ENCODE measurements around the gene ZNF99. TPM values are rescaled to one million over a fixed set of nuclear protein-coding genes. Genes with fewer than 3 reads are reported as not detected.

Gene ZNF99
- under 1 TPM in 1 of 2 donors, not detected in 1; 0.41 TPM for total RNA-seq

DNA sequence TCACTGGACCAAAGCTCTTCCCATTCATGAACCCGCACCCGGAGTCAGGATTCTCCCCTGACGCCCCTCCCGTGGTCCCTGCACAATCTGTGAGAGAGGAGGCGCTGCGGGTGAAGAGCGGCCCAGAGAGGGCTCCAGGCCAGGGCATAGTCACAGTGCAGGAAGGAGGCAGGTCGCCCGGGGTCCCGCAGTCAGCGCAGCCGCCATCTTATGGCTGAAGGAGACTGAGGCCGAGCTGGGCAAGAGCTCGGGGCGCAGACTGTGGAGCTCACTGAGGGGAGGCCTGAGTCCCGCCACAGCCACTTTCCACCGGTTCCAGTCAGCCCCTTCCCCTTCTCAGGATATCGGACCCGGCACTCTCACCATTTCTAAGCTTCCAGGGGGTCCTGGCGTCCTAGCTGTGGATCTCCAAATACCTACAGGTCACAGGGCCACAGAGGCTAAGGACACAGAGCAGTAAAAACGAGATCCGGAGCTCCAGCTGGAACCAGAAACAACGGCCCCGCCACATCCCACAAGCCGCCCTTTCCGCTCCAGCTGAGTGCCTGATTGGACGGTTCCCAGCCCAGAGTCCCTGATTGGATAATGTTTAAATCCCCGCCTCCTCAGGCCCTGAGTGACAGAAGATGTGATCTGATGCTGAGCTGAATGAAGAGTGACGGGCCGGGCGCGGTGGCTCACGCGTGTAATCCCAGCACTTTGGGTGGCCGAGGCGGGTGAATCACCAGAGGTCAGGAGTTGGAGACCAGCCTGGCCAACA, at the start of gene ZNF99:
Gene ZNF99, minus strand, starts transcription at position 501 of the 760 bp plus-strand sequence. Its CDS starts 135 bp downstream, at position 366.
- H3K27me3 ChIP-seq (replicated peaks; ENCODE audit: insufficient read depth) = no peaks in the 10 kb centered on the region
- H3K36me3 ChIP-seq = no peaks in the 10 kb centered on the region
- ATAC-seq (ENCODE audit: insufficient number of reproducible peaks, low FRiP score, low read depth) (peak; percentile 76), DNase-seq (ENCODE audit: low spot score) (peak; percentile 5)
- TF ChIP-seq CTCF (IDR thresholded peaks at IDR 0.05) = no peak
- H3K4me3 ChIP-seq = peak within 1 kb of the TSS; percentile 66
- no peaks in the 10 kb centered on the region for H3K9me3 ChIP-seq
- no peaks in the 10 kb centered on the region for H3K4me1 ChIP-seq (ENCODE audit: control insufficient read depth in 1 of 2, low read depth in 2 of 2)
- H3K27ac ChIP-seq = peak within 1 kb of the TSS in 1 of 2 donors; percentile 26

GRCh38 chr19:22832031-22832762, 48.2 kb upstream of the ZNF99 start, which contains the start of gene ZNF723:
TSS of gene ZNF723 (plus strand) at chr19:22832291. CDS start at chr19:22832380, 89 bp downstream.
- ATAC-seq (ENCODE audit: insufficient number of reproducible peaks, low FRiP score, low read depth) (no peak), DNase-seq (ENCODE audit: low spot score) (no peak)
- Histone ChIP-seq H3K36me3 (no peaks in the 10 kb centered on the region), H3K4me3 (no peak within 1 kb of the TSS), H3K27ac (no peak within 1 kb of the TSS), H3K4me1 (ENCODE audit: control insufficient read depth in 1 of 2, low read depth in 2 of 2) (no peaks in the 10 kb centered on the region), H3K9me3 (no peaks in the 10 kb centered on the region), H3K27me3 (replicated peaks; ENCODE audit: insufficient read depth) (no peaks in the 10 kb centered on the region)
- no peak for TF ChIP-seq CTCF (IDR thresholded peaks at IDR 0.05)

- Histone ChIP-seq H3K36me3 (no peaks in the 10 kb centered on the region), H3K4me1 (ENCODE audit: control insufficient read depth in 1 of 2, low read depth in 2 of 2) (no peaks in the 10 kb centered on the region), H3K4me3 (no peak overlapping the region), H3K27ac (no peak overlapping the region), H3K9me3 (no peaks in the 10 kb centered on the region), H3K27me3 (replicated peaks; ENCODE audit: insufficient read depth) (no peaks in the 10 kb centered on the region)
- DNase-seq (ENCODE audit: low spot score) = no peak
- no peak for ATAC-seq (ENCODE audit: insufficient number of reproducible peaks, low FRiP score, low read depth)
- no peak for TF ChIP-seq CTCF (IDR thresholded peaks at IDR 0.05)
Observed at GRCh38 chr19:22831211-22831610, 47.3 kb upstream of the ZNF99 start.

- Histone ChIP-seq H3K9me3 (no peaks in the 10 kb centered on the region), H3K4me3 (no peak overlapping the region), H3K36me3 (no peaks in the 10 kb centered on the region), H3K27me3 (replicated peaks; ENCODE audit: insufficient read depth) (no peaks in the 10 kb centered on the region), H3K4me1 (ENCODE audit: control insufficient read depth in 1 of 2, low read depth in 2 of 2) (no peaks in the 10 kb centered on the region), H3K27ac (no peak overlapping the region)
- ATAC-seq (ENCODE audit: insufficient number of reproducible peaks, low FRiP score, low read depth) = no peak
- no peak for TF ChIP-seq CTCF (IDR thresholded peaks at IDR 0.05)
- DNase-seq (ENCODE audit: low spot score) = no peak
Observed at GRCh38 chr19:22814124-22814523, 30.2 kb upstream of the ZNF99 start.
